Measurements from ENCODE around the gene AQP5. TPM values are rescaled to one million over a fixed set of nuclear protein-coding genes. Genes with fewer than 3 reads are reported as not detected.

The AQP5 gene
- total and polyA plus RNA-seq, 2 of the 8 experiments (the other 6 are each of a cell fraction or from before 2014, with no cell fraction given): 2.5 to 3.2 TPM

- no peak for TF ChIP-seq RAD21 (IDR thresholded peaks at IDR 0.05 in 1 of 2, conservative IDR thresholded peaks at IDR 0.05 in 1 of 2; ENCODE audit: low read depth in 2 of 2, low read length in 2 of 2)
- no peak for TF ChIP-seq SAP30 (IDR thresholded peaks at IDR 0.05; ENCODE audit: insufficient read depth, insufficient replicate concordance, low read length)
- TF ChIP-seq CHD2 (IDR thresholded peaks at IDR 0.05; ENCODE audit: low read length): no peak
- TF ChIP-seq RNF2 (IDR thresholded peaks at IDR 0.05; ENCODE audit: borderline replicate concordance, low read depth, low read length, missing control alignments, poor library complexity, severe bottlenecking): no peak
- no peak for TF ChIP-seq E2F6 (IDR thresholded peaks at IDR 0.05)
- TF ChIP-seq CBX8 (IDR thresholded peaks at IDR 0.05; ENCODE audit: borderline replicate concordance, low read depth, low read length): no peak
Measured at GRCh38 chr12:49982246-49983087, 20.8 kb downstream of the AQP5 start (continued).

All from H1 (cell line).